ENCODE results near the gene GYPB.
"Not testable (repeated sequence)": the region's sequence is repeated elsewhere in the genome, so short reads cannot be mapped to it uniquely, and the experiment has no call there.

- not testable (repeated sequence) for TF ChIP-seq POLR2A (IDR thresholded peaks at IDR 0.05; ENCODE audit: low read depth); CTCF (IDR thresholded peaks at IDR 0.05); POLR2AphosphoS5 (IDR thresholded peaks at IDR 0.05); EP300 (IDR thresholded peaks at IDR 0.05)
Measured at GRCh38 chr4:144018223-144019000, 768 bp downstream of the GYPB start.
